GM18511 (cell line): ENCODE measurements around the gene ONECUT3.
A peak's percentile ranks its signal among the peaks of the same experiment; 100 is the strongest.
"Not testable (repeated sequence)": the region's sequence is repeated elsewhere in the genome, so short reads cannot be mapped to it uniquely, and the experiment has no call there.

Experiments used
- ATAC-seq: cut with Tn5 transposase; IDR thresholded peaks from one replicate; pipeline ENCODE4 v1.9.1; 2021; ENCODE audit warnings: mild to moderate bottlenecking, moderate library complexity; ENCODE audit not compliant: unreplicated experiment

The ONECUT3 gene

GRCh38 chr19:1790054-1790792 lies 36.9 kb downstream of the ONECUT3 start:
- no peak for ATAC-seq

GRCh38 chr19:1791879-1792278 lies 38.6 kb downstream of the ONECUT3 start:
- no peak for ATAC-seq

- ATAC-seq = no peak
These were observed 41.3 kb downstream of the ONECUT3 start for GRCh38 chr19:1794424-1795172.

- no peak for ATAC-seq
These were observed 43.3 kb downstream of the ONECUT3 start for GRCh38 chr19:1796395-1797142.

- ATAC-seq = not testable (repeated sequence)
These were observed 44.0 kb downstream of the ONECUT3 start for GRCh38 chr19:1797313-1797712.

- ATAC-seq = no peak
These were observed 46.5 kb downstream of the ONECUT3 start for GRCh38 chr19:1799695-1800342.

GRCh38 chr19:1804858-1805257 lies 51.6 kb downstream of the ONECUT3 start:
- ATAC-seq = no peak

GRCh38 chr19:1805401-1806183 lies 52.3 kb downstream of the ONECUT3 start:
- ATAC-seq = no peak

GRCh38 chr19:1806184-1807029 lies 53.1 kb downstream of the ONECUT3 start:
- ATAC-seq = no peak

GRCh38 chr19:1807030-1807694 lies 53.9 kb downstream of the ONECUT3 start:
- ATAC-seq = no peak

GRCh38 chr19:1807695-1808394 lies 54.5 kb downstream of the ONECUT3 start:
- ATAC-seq = no peak

- ATAC-seq = no peak
These were observed 55.1 kb downstream of the ONECUT3 start for GRCh38 chr19:1808395-1808731.

GRCh38 chr19:1809678-1810077 lies 56.4 kb downstream of the ONECUT3 start:
- no peak for ATAC-seq

- ATAC-seq = no peak
These were observed 57.3 kb downstream of the ONECUT3 start for GRCh38 chr19:1810439-1811160.

- ATAC-seq = no peak
These were observed 58.2 kb downstream of the ONECUT3 start for GRCh38 chr19:1811472-1811894.

GRCh38 chr19:1811942-1812425 lies 58.7 kb downstream of the ONECUT3 start, which contains the start of gene ATP8B3:
Gene ATP8B3 (minus strand): TSS chr19:1812276. CDS start chr19:1811736, 540 bp downstream.
- peak; percentile 14 for ATAC-seq

GRCh38 chr19:1812426-1813191 lies 59.3 kb downstream of the ONECUT3 start:
- ATAC-seq = peak; percentile 87
